Measurements from ENCODE around the gene NR2F1-AS1. TPM values are rescaled to one million over a fixed set of nuclear protein-coding genes. Genes with fewer than 3 reads are reported as not detected.
"Not testable (repeated sequence)": the region's sequence is repeated elsewhere in the genome, so short reads cannot be mapped to it uniquely, and the experiment has no call there.

NR2F1-AS1 gene
- total RNA-seq, 2 experiments from 2014 or later = not detected

GRCh38 chr5:93395971-93396379 is 185.0 kb downstream of the NR2F1-AS1 start:
- Mint-ChIP-seq H3K4me3 (no peak overlapping the region), H3K27ac (no peak overlapping the region), H3K36me3 (no peaks in the 10 kb centered on the region), H3K27me3 (peaks cover 10% of the 10 kb centered on the region), H3K9me3 (peaks cover 5% of the 10 kb centered on the region), H3K4me1 (ENCODE audit: low read depth) (no peaks in the 10 kb centered on the region)
- ChIA-PET POLR2A (no interaction called here), CTCF (no interaction called here)
- no peak for DNase-seq
- intact Hi-C loops (cut with micrococcal nuclease) = no loop called here

GRCh38 chr5:93395010-93395409 is 186.0 kb downstream of the NR2F1-AS1 start:
- Mint-ChIP-seq H3K9me3 (peaks cover 5% of the 10 kb centered on the region), H3K27me3 (peaks cover 10% of the 10 kb centered on the region), H3K36me3 (no peaks in the 10 kb centered on the region), H3K4me3 (no peak overlapping the region), H3K27ac (no peak overlapping the region), H3K4me1 (ENCODE audit: low read depth) (no peaks in the 10 kb centered on the region)
- intact Hi-C loops (cut with micrococcal nuclease) = no loop called here
- ChIA-PET CTCF (no interaction called here), POLR2A (no interaction called here)
- no peak for DNase-seq

- intact Hi-C loops (cut with micrococcal nuclease) = no loop called here
- no peak overlapping the region for H3K4me3 Mint-ChIP-seq
- no peaks in the 10 kb centered on the region for H3K36me3 Mint-ChIP-seq
- no peaks in the 10 kb centered on the region for H3K4me1 Mint-ChIP-seq (ENCODE audit: low read depth)
- peaks cover 10% of the 10 kb centered on the region for H3K27me3 Mint-ChIP-seq
- DNase-seq = no peak
- CTCF ChIA-PET = no interaction called here
- H3K27ac Mint-ChIP-seq = no peak overlapping the region
- POLR2A ChIA-PET = no interaction called here
- peaks cover 5% of the 10 kb centered on the region for H3K9me3 Mint-ChIP-seq
These were observed 186.7 kb downstream of the NR2F1-AS1 start for GRCh38 chr5:93394301-93394700.

GRCh38 chr5:93391169-93391568 is 189.8 kb downstream of the NR2F1-AS1 start:
- not testable (repeated sequence) for H3K4me1 Mint-ChIP-seq (ENCODE audit: low read depth)

GRCh38 chr5:93385655-93386054 is 195.4 kb downstream of the NR2F1-AS1 start:
- intact Hi-C loops (cut with micrococcal nuclease) = no loop called here
- ChIA-PET CTCF (no interaction called here), POLR2A (no interaction called here)
- no peaks in the 10 kb centered on the region for H3K4me1 Mint-ChIP-seq (ENCODE audit: low read depth)
- DNase-seq = no peak
- H3K36me3 Mint-ChIP-seq = no peaks in the 10 kb centered on the region
- H3K27me3 Mint-ChIP-seq = no peaks in the 10 kb centered on the region
- H3K27ac Mint-ChIP-seq = no peak overlapping the region
- H3K4me3 Mint-ChIP-seq = no peak overlapping the region
- H3K9me3 Mint-ChIP-seq = no peaks in the 10 kb centered on the region

More at GRCh38 chr5:93391169-93391568, 189.8 kb downstream of the NR2F1-AS1 start:
- H3K36me3 Mint-ChIP-seq; H3K27ac Mint-ChIP-seq; POLR2A ChIA-PET; CTCF ChIA-PET; intact Hi-C loops (cut with micrococcal nuclease); DNase-seq; H3K4me3 Mint-ChIP-seq; H3K27me3 Mint-ChIP-seq; H3K9me3 Mint-ChIP-seq: not testable (repeated sequence)

- H3K4me1 Mint-ChIP-seq (ENCODE audit: low read depth) = no peaks in the 10 kb centered on the region
- DNase-seq = no peak
- CTCF ChIA-PET = no interaction called here
- POLR2A ChIA-PET = no interaction called here
- no peak overlapping the region for H3K27ac Mint-ChIP-seq
- H3K4me3 Mint-ChIP-seq = no peak overlapping the region
- H3K36me3 Mint-ChIP-seq = no peaks in the 10 kb centered on the region
- H3K9me3 Mint-ChIP-seq = no peaks in the 10 kb centered on the region
- intact Hi-C loops (cut with micrococcal nuclease) = no loop called here
- H3K27me3 Mint-ChIP-seq = no peaks in the 10 kb centered on the region
These were observed 196.0 kb downstream of the NR2F1-AS1 start for GRCh38 chr5:93384995-93385394.

- Mint-ChIP-seq H3K36me3 (no peaks in the 10 kb centered on the region), H3K4me1 (ENCODE audit: low read depth) (no peaks in the 10 kb centered on the region), H3K4me3 (no peak overlapping the region), H3K9me3 (no peaks in the 10 kb centered on the region), H3K27me3 (no peaks in the 10 kb centered on the region), H3K27ac (no peak overlapping the region)
- CTCF ChIA-PET = no interaction called here
- POLR2A ChIA-PET = no interaction called here
- intact Hi-C loops (cut with micrococcal nuclease) = no loop called here
- DNase-seq = no peak
These were observed 197.0 kb downstream of the NR2F1-AS1 start for GRCh38 chr5:93384026-93384425.

GRCh38 chr5:93382188-93382825 is 198.7 kb downstream of the NR2F1-AS1 start:
- Mint-ChIP-seq H3K4me3 (no peak overlapping the region), H3K9me3 (no peaks in the 10 kb centered on the region), H3K27me3 (no peaks in the 10 kb centered on the region), H3K36me3 (no peaks in the 10 kb centered on the region), H3K27ac (no peak overlapping the region), H3K4me1 (ENCODE audit: low read depth) (no peaks in the 10 kb centered on the region)
- ChIA-PET POLR2A (no interaction called here), CTCF (no interaction called here)
- no peak for DNase-seq
- intact Hi-C loops (cut with micrococcal nuclease) = no loop called here

GRCh38 chr5:93381057-93381456 is 200.0 kb downstream of the NR2F1-AS1 start:
- H3K4me1 Mint-ChIP-seq (ENCODE audit: low read depth) = no peaks in the 10 kb centered on the region
- no peaks in the 10 kb centered on the region for H3K9me3 Mint-ChIP-seq
- DNase-seq = no peak
- no peaks in the 10 kb centered on the region for H3K36me3 Mint-ChIP-seq
- H3K27me3 Mint-ChIP-seq = no peaks in the 10 kb centered on the region
- ChIA-PET POLR2A (no interaction called here), CTCF (no interaction called here)
- intact Hi-C loops (cut with micrococcal nuclease) = no loop called here
- H3K27ac Mint-ChIP-seq = no peak overlapping the region
- no peak overlapping the region for H3K4me3 Mint-ChIP-seq

- Mint-ChIP-seq H3K27ac (no peak overlapping the region), H3K4me3 (no peak overlapping the region), H3K9me3 (peaks cover 2% of the 10 kb centered on the region), H3K4me1 (ENCODE audit: low read depth) (no peaks in the 10 kb centered on the region), H3K36me3 (no peaks in the 10 kb centered on the region), H3K27me3 (peaks cover 2% of the 10 kb centered on the region)
- no peak for DNase-seq
- ChIA-PET CTCF (no interaction called here), POLR2A (no interaction called here)
- intact Hi-C loops (cut with micrococcal nuclease) = no loop called here
These were observed 202.9 kb downstream of the NR2F1-AS1 start for GRCh38 chr5:93378073-93378472.

GRCh38 chr5:93371893-93372292 is 209.1 kb downstream of the NR2F1-AS1 start:
- ChIA-PET POLR2A (no interaction called here), CTCF (no interaction called here)
- H3K4me1 Mint-ChIP-seq (ENCODE audit: low read depth) = no peaks in the 10 kb centered on the region
- no peak overlapping the region for H3K4me3 Mint-ChIP-seq
- no peak for DNase-seq
- H3K36me3 Mint-ChIP-seq = no peaks in the 10 kb centered on the region
- intact Hi-C loops (cut with micrococcal nuclease) = no loop called here
- H3K27ac Mint-ChIP-seq = no peak overlapping the region
- H3K27me3 Mint-ChIP-seq = peaks cover 2% of the 10 kb centered on the region
- peaks cover 2% of the 10 kb centered on the region for H3K9me3 Mint-ChIP-seq

- POLR2A ChIA-PET = no interaction called here
- Mint-ChIP-seq H3K27me3 (no peaks in the 10 kb centered on the region), H3K36me3 (no peaks in the 10 kb centered on the region), H3K9me3 (no peaks in the 10 kb centered on the region), H3K4me1 (ENCODE audit: low read depth) (no peaks in the 10 kb centered on the region), H3K27ac (no peak overlapping the region), H3K4me3 (no peak overlapping the region)
- DNase-seq = no peak
- intact Hi-C loops (cut with micrococcal nuclease) = no loop called here
- CTCF ChIA-PET = no interaction called here
These were observed 216.6 kb downstream of the NR2F1-AS1 start for GRCh38 chr5:93364378-93364777.

GRCh38 chr5:93360436-93361088 is 220.5 kb downstream of the NR2F1-AS1 start:
- POLR2A ChIA-PET = no interaction called here
- H3K4me1 Mint-ChIP-seq (ENCODE audit: low read depth) = no peaks in the 10 kb centered on the region

More at GRCh38 chr5:93360436-93361088, 220.5 kb downstream of the NR2F1-AS1 start:
- H3K27ac Mint-ChIP-seq = no peak overlapping the region
- H3K36me3 Mint-ChIP-seq = no peaks in the 10 kb centered on the region
- CTCF ChIA-PET = no interaction called here
- intact Hi-C loops (cut with micrococcal nuclease) = no loop called here
- no peak overlapping the region for H3K4me3 Mint-ChIP-seq
- no peak for DNase-seq
- no peaks in the 10 kb centered on the region for H3K9me3 Mint-ChIP-seq
- H3K27me3 Mint-ChIP-seq = no peaks in the 10 kb centered on the region

All from activated CD4-positive, alpha-beta memory T cell treated with anti-CD3 and anti-CD28 coated beads for 36 hours (primary cell).